RPMI7951 (cell line): ENCODE results near the gene SGCD. TPM values are rescaled to one million over a fixed set of nuclear protein-coding genes. Genes with fewer than 3 reads are reported as not detected.

Source experiments
- DNase-seq: peaks from one replicate; pipeline ENCODE4 v3.0.0-alpha.2; 2012; ENCODE audit warnings: low read depth
- total RNA-seq: library from RNA; depleted of rRNA; stranded (reverse); fragments of >200 nt; shearing (Covaris generic); gene quantifications from 2 replicates; pipeline ENCODE4 v1.2.3, GENCODE V29; 2014

The SGCD gene
- total RNA-seq, 1 experiment from 2014 or later = 6.7 TPM

DNA sequence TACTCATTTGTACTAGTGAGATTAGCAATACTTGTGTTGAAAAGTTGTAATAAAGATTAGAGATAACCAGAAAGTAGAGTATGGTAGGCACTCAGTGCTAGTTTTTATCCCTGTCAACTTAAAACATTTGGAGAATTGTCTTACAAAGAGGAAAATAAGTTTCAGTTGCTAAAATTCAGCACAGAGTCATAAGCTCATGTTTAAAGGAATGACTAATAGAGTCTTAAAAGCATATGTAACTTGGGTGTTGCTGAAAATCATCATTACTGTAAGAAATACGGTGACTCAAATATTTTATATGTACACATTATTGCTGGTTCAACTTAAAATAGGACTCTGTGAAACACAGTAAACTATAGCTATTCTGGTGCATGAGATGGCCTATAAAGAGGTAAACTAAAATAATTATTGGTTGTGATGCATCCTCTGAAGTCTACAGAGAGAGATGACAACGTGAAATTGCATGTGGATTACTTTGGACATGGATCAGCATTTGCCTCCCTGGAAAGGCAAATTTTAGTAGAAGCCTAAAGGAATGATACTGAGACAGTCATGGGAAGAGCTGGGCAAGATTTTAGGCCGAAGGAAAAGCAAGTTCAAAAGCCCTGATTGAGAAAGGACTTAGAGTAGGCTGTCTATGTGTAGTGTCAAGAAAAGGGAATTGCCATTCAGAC lies 34.6 kb downstream of the SGCD start:
- DNase-seq = no peak

DNA sequence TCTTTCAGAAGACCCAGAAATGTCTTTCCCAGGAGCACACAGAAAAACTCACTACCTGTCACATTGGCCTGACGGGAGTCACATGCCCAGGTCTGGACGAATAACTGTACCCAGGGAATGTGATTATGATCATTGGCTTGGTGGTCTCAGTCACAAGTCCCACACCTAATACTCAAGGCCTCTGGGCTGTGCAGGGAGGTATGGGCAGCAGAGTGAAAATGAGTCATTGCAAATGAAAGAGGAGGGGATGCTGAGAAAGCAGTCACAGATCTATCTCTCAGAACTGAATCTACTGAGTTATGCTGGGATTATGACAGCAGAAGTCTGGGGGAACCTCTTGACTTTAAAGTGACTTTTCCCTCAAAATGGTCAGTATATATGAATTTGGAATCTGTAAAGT lies 36.9 kb downstream of the SGCD start:
- no peak for DNase-seq

GRCh38 chr5:156366521-156366920 lies 39.6 kb downstream of the SGCD start:
- DNase-seq = peak; percentile 10

DNA sequence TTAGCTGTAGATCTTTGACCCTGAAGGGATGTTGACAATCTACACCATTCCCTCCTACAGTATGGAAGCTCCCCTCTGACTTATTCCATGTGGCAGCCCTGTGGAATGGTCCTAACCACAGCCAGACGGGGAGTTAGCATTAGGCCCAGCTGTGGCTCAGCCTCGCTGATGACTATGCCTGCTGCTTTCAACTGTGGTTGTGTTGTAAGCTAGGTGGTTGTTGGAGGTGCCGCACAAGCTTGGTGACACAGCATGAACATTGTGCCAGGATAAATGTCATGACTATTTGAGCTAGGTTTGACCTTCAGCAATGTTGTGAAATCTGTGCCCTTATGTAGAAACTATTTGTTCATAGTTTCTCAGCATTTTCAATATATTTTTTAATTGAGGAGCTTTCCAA lies 40.6 kb downstream of the SGCD start:
- DNase-seq = peak; percentile 82

GRCh38 chr5:156375895-156376495 lies 49.0 kb downstream of the SGCD start:
- DNase-seq = no peak

GRCh38 chr5:156376751-156377150 lies 49.8 kb downstream of the SGCD start:
- no peak for DNase-seq

DNA sequence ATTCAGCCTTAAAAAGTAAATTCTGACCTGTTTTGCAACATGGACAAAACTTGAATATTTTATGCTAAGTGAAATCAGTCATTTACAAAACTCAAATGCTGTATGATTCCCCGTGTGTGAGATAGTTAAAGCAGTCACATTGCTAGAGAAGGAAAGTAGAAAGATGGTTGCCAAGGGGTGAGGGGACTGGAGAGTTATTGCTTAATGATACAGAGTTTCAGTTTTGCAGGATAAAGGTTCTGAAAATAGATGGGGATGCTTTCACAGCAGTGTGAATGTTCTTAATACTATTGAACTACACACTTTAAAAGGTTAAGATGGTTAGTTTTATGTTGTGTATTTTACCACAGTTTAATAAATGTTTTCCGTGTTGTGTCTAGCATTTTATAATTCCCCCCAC lies 51.2 kb downstream of the SGCD start:
- DNase-seq = no peak

DNA sequence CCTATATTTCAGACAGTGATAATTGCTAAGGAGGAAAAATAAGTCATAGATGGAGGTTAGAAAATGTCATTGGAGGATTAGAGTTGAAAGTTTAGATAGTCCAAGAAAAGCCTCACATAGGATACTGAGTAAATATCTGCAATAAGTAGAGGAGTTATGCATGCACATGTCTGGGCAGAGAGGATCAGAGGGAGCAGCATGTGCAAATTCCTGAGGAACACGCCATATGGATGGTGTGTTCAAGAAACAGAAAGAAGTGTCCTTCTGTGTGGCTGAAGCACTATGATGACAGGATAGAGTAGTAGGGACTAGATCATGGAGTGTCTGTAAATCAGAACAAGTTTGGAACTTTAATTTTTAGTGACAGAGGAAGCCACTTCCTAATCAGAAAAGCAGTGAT lies 52.2 kb downstream of the SGCD start:
- DNase-seq = no peak

DNA sequence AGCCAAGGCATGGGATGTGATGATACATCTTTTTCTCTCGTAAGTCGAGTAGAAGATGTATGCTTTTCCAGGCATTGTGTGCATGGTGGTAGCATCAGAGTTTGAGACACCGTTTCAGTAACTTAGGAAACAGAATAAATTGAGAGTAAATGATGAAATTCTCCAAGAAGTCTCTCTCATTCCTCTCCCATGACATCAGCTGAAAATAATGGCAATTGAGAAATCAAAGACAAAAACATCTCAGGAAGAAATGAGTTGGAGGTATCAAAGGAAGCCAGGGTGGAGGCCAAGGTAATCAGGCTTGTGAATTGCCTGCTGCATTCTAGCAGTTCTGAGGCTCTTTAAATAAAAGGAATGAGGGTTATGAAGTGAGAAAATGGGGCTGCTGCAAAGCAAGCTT lies 53.9 kb downstream of the SGCD start:
- no peak for DNase-seq

DNA sequence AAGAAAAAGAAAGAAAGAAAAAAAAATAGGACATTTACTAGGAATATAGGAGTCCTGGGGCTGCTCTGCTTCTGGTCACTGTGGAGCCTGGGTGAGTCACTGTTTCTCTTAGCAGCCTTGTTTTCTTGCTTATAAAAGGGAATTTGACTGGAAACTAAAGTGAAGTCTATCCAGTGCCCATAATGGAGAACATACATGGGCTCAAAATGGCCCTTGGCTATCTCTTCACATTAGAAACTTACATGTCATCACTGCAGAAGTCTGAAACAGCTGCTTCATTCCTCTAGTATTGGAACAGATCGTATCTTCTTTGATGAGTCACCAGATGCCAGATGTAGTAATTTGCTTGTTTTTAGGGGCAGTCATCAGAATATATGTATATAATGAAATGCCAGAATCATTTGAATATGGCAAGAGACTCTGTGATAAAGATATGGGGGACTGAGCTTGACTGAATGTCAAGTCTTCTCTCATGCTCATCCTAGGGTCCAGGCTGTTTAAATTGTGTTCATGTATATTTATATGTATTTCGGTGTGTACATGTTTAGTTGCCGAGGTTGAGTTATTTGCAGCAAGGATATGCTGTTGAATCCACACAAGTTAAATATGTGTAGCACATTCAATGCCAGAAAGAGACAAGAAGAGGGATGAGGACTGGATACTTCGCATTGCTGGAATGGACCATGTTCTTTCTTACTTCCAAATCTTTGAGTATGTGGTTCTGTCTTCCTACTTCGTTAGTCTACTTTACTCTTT lies 56.7 kb downstream of the SGCD start:
- DNase-seq = peak; percentile 88

DNA sequence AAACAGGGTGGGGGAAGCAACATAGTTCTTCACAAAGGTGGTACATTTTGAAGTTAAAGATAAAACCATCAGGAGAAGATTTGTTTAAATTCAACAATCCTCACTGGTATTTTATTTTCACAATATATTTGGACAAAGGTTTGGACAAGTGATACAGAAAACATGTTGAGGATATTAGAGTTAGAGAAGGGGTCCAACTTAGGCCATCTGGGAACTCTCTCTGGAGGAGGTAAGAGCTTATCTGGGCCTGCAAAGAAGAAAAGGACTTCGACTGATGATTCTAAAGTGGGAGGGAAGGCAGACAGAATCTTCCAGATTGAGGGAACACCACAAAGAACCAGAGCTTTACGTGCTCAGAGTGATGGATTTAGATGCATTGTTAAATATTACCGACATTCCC lies 58.5 kb downstream of the SGCD start:
- no peak for DNase-seq

- DNase-seq = no peak
Measured at GRCh38 chr5:156386976-156387375, 60.0 kb downstream of the SGCD start.

- no peak for DNase-seq
Measured at GRCh38 chr5:156387391-156387790, 60.4 kb downstream of the SGCD start.

DNA sequence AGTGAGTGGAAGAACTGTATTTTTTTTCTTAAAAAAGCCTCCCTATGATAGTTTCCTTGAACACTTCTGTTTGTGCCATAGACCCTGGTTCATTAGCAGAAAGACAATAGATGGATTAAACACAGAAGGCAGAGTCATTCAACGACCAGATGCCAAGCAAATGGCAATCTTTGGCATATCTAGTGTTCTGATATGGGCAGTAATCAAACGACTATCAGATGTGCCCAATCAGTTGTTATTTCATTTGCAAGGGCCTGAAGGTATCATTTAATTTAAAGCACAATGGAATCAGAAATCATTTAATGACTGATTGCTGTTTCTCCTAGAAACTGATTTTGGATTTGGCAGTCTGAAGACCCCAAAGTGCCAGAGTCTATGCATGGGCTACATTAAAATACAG lies 61.3 kb downstream of the SGCD start:
- DNase-seq = no peak

DNA sequence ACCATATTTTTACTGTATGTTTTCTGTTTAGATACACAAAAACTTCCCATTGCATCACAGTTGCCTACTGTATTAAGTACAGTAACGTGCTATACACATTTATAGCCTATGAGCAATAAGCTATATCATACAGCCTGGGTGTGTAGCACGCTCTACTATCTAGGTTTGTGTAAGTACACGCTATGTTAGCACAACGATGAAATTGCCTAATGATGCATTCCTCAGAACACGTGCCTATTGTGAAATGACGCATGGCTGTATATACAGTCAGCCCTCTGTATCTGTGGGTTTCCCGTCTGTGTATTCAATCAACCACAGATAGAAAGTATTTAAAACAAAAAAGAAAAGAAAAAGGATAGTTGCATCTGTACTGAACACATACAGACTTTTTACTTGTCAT lies 64.2 kb downstream of the SGCD start:
- peak; percentile 56 for DNase-seq

GRCh38 chr5:156393980-156394379 lies 67.0 kb downstream of the SGCD start:
- no peak for DNase-seq

- no peak for DNase-seq
Measured at GRCh38 chr5:156394642-156395305, 67.8 kb downstream of the SGCD start.

DNA sequence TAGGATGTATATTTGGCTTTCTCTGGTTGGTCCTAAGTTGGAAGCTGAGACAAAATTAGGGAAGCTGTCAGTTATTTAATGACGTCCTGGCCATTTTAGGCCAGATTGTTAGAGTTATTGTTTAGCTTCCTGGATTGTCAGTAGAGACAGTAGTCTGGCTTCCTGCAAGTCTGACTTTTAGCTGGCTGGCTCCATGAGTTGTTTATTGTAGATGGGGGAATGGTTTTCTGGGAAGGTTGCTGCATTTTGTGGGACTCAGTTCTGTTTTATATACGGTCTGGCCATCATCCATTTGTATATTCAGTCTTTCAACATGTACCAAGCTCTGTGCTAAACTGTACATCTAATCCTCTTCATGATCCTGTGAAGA lies 68.3 kb downstream of the SGCD start:
- no peak for DNase-seq

DNA sequence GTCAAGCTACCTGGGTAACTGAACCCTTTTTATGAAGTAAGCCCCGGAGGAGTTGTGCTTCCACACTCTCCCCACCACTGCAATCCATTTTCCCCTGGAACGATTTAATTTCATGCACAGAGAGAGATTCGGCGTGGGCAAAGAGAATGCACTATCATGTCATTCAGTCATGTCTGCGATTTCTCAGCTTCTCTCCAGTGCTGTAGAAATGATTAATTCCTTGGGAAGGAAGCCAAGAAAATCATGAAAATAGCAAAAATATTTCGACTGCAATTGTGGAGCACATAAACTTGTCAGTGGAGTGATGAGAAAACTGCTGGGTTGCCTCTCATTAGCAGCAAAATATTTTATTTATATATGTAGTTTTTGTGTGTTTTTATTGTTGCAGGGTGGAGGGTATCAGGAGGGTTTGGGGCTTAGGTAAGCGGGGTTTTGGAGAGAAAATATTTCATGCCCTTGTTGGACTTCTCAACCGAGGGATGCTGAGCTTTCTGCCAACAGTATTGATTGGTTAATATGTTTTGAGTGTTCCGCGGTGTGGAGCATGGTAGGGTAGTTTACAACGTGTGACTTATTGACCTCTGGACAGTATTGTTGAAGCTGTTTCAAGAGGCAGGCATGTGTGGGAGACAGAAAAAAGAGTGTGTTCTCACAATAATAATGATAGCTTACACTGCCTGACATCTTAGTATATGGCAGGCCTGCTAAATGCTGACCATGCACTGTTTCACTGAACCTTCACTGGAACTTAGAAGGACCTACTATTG lies 69.3 kb downstream of the SGCD start:
- no peak for DNase-seq

- no peak for DNase-seq
Measured at GRCh38 chr5:156396830-156397081, 69.8 kb downstream of the SGCD start.

DNA sequence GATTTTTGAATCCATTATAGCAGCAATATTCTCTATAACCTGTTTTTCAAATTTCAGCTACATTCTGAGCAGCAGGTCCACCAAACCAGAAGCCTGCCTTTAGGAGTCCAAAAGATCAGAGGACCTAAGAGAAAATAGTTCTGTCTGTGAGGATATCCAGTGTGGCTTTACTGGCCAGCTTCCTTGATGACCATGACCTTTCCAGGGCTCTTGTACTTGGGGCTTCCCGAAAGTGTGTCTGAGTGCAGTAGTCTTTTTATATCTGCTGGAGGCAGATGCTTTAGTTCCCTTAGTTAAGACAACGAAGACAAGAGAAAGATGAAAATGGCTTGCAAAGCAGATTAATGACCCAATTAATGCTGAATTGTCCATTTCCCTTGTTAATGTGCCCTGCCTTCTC lies 72.4 kb downstream of the SGCD start:
- no peak for DNase-seq
